ENCODE measurements around the gene AP3S2. TPM values are rescaled to one million over a fixed set of nuclear protein-coding genes. Genes with fewer than 3 reads are reported as not detected.
A peak's percentile ranks its signal among the peaks of the same experiment; 100 is the strongest.

The AP3S2 gene
- total and polyA plus RNA-seq, 8 donors = 8.4 to 90.4 (median 24.0) TPM

- peaks cover 0 to 19% (median 5%) of the 10 kb centered on the region in 4 donors for H3K36me3 ChIP-seq
- no peak overlapping the region for H3K27ac ChIP-seq
- WGBS, 5 donors = 47 to 62% (median 54%) methylated on average over 19 to 22 of the region's 22 CpGs
- H3K27me3 ChIP-seq = peaks cover 0 to 6% (median 0%) of the 10 kb centered on the region in 3 donors
- H3K9me3 ChIP-seq = no peaks in the 10 kb centered on the region
- intact Hi-C loops (cut with DNase I; ENCODE audit: low total_unique reads) = no loop called here
- no peak overlapping the region for H3K4me3 ChIP-seq
- H3K4me1 ChIP-seq = peaks cover 0 to 18% (median 9%) of the 10 kb centered on the region in 4 donors
- peak; percentile 62 to 71 for DNase-seq
- TF ChIP-seq POLR2AphosphoS5 (IDR thresholded peaks at IDR 0.05) = no peak
- no peak for TF ChIP-seq EP300 (IDR thresholded peaks at IDR 0.05)
- TF ChIP-seq CTCF (IDR thresholded peaks at IDR 0.05) = no peak
- TF ChIP-seq POLR2A (IDR thresholded peaks at IDR 0.05) = no peak
Measured at GRCh38 chr15:89806559-89807550, 86.9 kb downstream of the AP3S2 start.

GRCh38 chr15:89806210-89806558 lies 87.6 kb downstream of the AP3S2 start:
- WGBS, 5 donors = 76 to 95% (median 87%) methylated on average over 12 to 21 of the region's 21 CpGs
- peaks cover 0 to 13% (median 0%) of the 10 kb centered on the region in 3 donors for H3K27me3 ChIP-seq
- intact Hi-C loops (cut with DNase I; ENCODE audit: low total_unique reads) = no loop called here
- H3K4me1 ChIP-seq = peaks cover 0 to 18% (median 9%) of the 10 kb centered on the region in 4 donors
- H3K4me3 ChIP-seq = no peak overlapping the region
- H3K36me3 ChIP-seq = peaks cover 0 to 23% (median 5%) of the 10 kb centered on the region in 4 donors
- no peak for DNase-seq
- no peaks in the 10 kb centered on the region for H3K9me3 ChIP-seq
- H3K27ac ChIP-seq = no peak overlapping the region
- no peak for TF ChIP-seq EP300 (IDR thresholded peaks at IDR 0.05)
- no peak for TF ChIP-seq CTCF (IDR thresholded peaks at IDR 0.05)
- TF ChIP-seq POLR2A (IDR thresholded peaks at IDR 0.05) = no peak
- TF ChIP-seq POLR2AphosphoS5 (IDR thresholded peaks at IDR 0.05) = no peak

- no peak for DNase-seq
- intact Hi-C loops (cut with DNase I; ENCODE audit: low total_unique reads) = no loop called here
- 79 to 91% (median 87%) methylated on average over 20 to 29 of the region's 29 CpGs for WGBS, 5 donors
- H3K9me3 ChIP-seq = no peaks in the 10 kb centered on the region
- no peak overlapping the region for H3K4me3 ChIP-seq
- peaks cover 0 to 18% (median 9%) of the 10 kb centered on the region in 4 donors for H3K4me1 ChIP-seq
- peaks cover 0 to 16% (median 0%) of the 10 kb centered on the region in 3 donors for H3K27me3 ChIP-seq
- H3K27ac ChIP-seq = no peak overlapping the region
- H3K36me3 ChIP-seq = peaks cover 0 to 26% (median 8%) of the 10 kb centered on the region in 4 donors
- TF ChIP-seq POLR2A (IDR thresholded peaks at IDR 0.05) (no peak), POLR2AphosphoS5 (IDR thresholded peaks at IDR 0.05) (no peak)
Measured at GRCh38 chr15:89805241-89806209, 88.3 kb downstream of the AP3S2 start.

- peaks cover 0 to 16% (median 0%) of the 10 kb centered on the region in 3 donors for H3K27me3 ChIP-seq
- no peak overlapping the region for H3K4me3 ChIP-seq
- H3K36me3 ChIP-seq = peaks cover 0 to 34% (median 8%) of the 10 kb centered on the region in 4 donors
- DNase-seq = no peak
- no peak overlapping the region for H3K27ac ChIP-seq
- TF ChIP-seq CTCF (IDR thresholded peaks at IDR 0.05) = no peak
- TF ChIP-seq EP300 (IDR thresholded peaks at IDR 0.05) = no peak
- no peak for TF ChIP-seq POLR2AphosphoS5 (IDR thresholded peaks at IDR 0.05)
- no peak for TF ChIP-seq POLR2A (IDR thresholded peaks at IDR 0.05)
- H3K4me1 ChIP-seq = peaks cover 0 to 14% (median 6%) of the 10 kb centered on the region in 4 donors
- H3K9me3 ChIP-seq = no peaks in the 10 kb centered on the region
- 81 to 93% (median 89%) methylated on average over 25 to 29 of the region's 29 CpGs for WGBS, 5 donors
- intact Hi-C loops (cut with DNase I; ENCODE audit: low total_unique reads) = no loop called here
Measured at GRCh38 chr15:89803941-89804800, 89.6 kb downstream of the AP3S2 start.
